HK-2 (cell line): ENCODE data around the gene POLD2.
"Not testable (repeated sequence)": the region's sequence is repeated elsewhere in the genome, so short reads cannot be mapped to it uniquely, and the experiment has no call there.

Experiments
- DNase-seq: peaks from one replicate; pipeline ENCODE4 v3.0.0-alpha.2; 2018; ENCODE audit not compliant: unreplicated experiment

Gene POLD2

DNA sequence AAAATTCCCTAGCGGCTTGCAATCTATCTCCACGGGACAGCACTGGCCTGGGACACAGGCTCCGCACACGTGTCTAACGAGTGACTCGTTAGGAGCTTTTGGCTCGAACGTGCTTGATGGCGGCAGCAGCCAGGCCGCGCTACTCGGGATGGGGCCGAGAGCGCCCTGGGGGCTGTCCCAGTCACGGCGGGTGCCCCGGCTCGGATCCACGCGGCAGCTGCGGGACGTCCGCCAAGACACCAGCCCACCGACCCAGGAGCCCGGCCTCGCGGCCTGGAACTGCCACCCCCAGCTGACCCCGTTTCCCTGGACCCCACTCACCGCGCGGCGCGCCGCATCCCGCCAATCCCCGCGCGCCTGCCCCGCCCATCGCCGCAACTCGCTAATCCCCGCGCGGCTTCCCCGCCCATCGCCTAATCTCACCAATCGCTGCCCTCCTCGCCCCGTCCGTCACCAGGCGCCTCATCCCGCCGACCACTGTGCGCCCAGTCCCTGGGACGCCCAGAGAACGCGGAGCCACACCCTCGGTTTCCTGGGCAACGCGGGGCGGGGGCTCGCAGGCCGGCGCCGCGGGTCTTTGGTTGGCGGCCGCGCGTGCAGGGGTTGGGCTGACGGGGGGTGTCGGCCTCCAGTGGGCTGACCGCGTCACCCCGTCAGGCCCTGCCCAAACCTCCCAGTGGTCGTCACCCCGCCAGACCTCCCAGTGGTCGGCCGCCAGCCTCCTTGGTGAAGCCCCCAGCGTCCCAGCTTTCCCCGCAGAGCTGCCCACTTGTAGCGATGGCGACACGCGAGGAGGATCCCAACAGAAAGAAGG is at the start of gene POLD2:
TSS of gene POLD2 (minus strand) at position 359 of the 814 bp plus-strand sequence. CDS start 1,495 bp downstream, outside the sequence.
- peak; percentile 97 for DNase-seq

DNA sequence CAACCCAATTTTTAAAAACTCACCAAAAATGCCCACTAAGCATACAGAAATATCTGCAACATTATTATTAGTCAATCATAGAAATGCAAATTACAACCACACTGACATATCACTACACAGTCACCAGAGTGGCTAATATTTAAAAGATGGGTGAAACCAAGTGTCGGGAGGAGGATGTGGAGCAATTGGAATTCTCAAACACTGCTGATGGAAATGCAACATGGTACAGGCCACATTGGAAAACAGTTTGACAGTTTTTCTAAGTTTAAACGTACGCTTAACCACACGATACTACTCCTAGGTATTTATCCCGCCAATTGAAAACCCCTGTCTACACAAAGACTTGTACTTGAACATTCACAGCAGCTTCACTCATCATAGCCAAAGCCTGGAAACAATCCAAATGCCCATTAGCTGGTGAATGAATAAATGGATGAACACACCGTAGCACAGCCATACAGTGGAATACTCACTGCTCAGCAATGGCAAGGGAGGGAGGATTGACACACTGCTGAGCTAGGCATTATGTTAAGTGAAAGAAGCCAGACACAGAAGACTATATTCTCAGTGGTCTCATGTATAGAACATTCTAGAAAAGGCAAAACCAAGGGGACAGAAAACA is 49.6 kb upstream of the POLD2 start:
- peak; percentile 56 for DNase-seq

DNA sequence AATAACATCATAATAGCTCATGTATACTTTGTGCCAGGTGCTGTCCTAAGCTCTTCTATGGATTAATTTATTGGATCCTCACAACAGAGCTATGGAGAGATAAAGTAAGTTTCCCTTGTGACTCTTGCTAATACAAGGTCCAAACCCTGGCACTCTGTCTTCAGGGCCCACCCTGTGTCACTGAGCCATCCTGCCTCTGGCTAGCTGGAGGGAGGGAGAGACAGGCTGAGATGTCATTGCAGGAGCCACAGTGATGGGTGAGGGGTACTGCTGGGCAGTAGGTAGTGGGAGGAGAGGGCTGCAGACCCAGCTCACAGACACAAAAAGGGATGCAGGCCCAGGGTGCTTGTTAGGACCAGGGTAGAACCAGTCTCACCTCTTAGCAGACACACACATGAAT is 49.0 kb upstream of the POLD2 start:
- DNase-seq = no peak

DNA sequence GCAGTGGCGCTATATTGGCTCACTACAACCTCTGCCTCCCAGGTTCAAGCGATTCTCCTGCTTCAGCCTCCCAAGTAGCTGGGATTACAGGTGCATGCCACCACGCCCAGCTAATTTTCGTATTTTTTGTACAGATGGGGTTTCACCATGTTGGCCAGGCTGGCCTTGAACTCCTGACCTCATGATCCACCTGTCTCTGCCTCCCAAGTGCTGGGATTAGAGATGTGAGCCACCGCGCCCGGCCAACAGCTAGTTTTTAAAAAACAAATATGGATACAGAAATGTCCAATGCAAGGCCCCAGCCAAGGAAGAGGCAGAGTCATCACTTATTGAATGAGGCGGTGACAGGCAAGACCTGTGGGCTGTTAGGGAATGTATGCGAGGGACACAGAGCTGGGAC is 48.6 kb upstream of the POLD2 start:
- not testable (repeated sequence) for DNase-seq

DNA sequence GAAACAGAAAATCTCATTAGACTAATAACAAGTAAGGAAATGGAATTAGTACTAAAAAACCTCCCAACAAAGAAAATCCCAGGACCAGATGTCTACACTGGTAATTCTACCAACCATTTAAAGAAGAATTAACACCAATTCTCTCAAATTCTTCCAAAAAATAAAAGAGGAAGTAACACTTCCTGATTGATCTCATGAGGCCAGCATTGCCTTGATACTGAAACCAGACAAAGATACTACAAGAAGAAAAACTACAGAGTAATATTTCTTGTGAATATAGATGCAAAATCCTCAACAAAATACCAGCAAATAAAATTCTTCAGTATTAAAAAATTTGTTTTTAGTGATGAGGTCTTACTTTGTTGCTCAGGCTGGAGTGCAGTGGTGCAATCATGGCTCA is 44.6 kb upstream of the POLD2 start:
- DNase-seq = no peak

DNA sequence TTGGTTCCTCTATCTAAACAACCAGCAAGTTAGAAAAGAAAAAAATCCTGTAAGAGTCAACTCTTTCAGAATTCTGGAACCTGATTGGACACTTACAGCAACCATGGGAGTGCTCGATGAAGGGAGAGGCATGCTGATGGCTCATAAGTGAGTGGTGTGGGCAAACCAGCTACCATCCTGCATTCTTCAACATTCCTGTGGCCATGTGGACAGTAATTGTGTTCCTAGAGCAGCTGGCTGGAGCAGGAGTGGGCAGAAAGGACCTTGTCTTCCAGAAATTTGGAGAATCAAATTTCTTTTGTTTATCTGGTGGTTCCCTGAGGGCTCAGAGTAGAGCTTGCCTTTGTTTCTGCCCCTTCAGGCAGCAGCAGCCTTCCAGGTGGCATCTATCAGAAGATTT is 40.2 kb upstream of the POLD2 start:
- DNase-seq = peak; percentile 62

DNA sequence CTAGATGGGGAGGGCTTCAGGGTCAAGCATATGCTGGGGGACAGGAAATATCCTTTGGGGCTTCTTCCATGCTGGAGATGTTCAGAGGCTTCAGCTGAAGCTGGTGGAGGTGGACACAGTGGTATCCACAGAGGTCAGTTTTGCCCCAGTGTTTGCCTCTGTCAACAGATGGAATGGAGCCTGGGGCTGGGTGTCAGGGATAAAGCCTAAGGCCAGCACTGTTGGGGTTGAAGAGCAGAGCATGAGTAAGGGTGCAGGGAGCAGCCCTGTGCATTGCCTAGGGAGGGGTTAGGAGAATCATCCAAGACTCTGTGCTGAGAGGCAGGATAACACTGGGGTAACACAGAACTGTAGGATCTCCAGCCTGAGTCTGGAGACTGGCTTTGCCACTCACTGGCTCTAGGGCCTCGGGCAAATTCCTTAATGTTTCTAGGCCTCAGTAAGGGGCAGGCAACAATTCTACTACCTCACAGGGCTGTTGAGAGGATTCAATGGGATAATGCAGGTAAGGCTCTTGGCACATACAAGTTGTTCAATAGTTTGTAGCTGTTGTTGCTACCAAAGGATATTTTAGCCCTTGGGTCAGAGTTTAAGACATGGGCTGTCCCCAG is 39.5 kb upstream of the POLD2 start:
- no peak for DNase-seq

DNA sequence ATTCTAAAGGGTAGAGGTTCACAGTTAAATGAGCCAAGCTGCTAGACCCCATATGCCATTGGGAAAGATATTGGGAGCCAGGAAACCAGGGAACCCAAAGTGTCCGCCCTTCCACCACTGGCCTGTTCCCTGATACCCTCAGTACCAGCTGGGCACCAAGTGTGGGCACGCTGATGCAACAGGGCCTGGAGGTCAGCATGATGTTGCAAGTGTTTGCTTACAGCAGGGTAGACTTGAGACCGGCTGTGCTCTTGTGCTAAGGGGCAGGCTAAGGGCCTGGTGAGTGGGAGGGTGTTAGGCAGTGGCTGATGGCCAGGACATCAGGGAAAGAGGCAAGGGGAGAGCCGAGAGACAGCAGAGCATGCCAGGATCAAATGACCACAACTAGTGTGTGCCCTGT is 38.8 kb upstream of the POLD2 start:
- no peak for DNase-seq

DNA sequence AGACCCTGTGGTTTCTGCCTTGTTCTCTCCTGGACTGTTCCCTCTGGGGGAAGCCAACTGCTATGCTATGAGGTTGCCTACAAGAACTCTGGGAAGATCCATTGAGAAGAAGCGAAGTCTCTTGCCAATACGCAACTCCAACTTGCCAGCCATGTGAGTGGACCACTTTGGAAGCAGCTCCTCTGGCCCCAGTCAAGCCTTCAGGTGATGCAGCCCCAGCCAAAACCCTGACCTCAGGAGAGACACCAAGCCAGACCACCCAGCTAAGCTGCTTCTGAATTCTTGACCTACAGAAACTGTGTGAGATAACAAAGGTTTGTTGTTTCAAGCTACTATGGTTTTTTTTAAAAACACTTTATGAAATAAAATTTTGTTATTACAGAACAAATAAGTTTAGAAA is 38.0 kb upstream of the POLD2 start:
- DNase-seq = no peak

DNA sequence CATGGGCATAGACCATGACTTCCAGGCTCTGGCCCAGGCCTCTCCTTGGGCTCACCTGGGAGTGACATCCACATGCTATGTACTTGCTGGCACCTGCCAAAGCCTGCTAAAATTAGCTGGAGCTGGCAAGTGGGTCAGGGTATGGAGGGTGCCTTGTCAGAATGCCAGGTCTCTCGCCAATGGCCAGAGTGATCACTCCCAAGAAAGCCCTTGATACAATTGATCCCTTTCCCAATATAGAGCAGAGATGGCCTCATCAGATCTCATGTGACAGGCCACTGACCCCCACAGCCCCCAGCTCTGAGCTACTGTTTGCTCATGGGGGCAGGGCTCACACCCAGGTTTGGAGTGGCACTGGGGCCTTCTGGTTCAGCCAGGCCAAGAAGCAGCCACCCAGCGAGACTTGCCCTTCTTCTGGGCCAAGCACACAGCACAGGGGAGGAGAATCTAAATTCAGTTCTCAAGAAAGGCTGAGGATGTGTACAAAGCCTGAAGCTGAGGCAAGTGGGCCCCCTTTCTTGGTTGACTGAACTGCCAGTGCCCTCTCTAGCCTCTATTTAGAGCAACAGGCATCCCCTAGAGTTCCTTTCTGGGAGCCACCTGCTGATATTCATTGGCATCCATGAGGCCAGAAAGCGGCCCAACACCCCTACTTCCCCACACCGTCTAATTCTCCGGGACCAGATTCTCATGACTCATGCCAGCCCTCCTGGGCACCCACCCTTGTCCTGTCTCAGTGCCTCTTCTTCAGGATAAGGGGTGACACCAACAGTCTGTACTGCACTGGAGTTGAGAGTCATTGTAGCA is 36.7 kb upstream of the POLD2 start:
- DNase-seq = no peak

DNA sequence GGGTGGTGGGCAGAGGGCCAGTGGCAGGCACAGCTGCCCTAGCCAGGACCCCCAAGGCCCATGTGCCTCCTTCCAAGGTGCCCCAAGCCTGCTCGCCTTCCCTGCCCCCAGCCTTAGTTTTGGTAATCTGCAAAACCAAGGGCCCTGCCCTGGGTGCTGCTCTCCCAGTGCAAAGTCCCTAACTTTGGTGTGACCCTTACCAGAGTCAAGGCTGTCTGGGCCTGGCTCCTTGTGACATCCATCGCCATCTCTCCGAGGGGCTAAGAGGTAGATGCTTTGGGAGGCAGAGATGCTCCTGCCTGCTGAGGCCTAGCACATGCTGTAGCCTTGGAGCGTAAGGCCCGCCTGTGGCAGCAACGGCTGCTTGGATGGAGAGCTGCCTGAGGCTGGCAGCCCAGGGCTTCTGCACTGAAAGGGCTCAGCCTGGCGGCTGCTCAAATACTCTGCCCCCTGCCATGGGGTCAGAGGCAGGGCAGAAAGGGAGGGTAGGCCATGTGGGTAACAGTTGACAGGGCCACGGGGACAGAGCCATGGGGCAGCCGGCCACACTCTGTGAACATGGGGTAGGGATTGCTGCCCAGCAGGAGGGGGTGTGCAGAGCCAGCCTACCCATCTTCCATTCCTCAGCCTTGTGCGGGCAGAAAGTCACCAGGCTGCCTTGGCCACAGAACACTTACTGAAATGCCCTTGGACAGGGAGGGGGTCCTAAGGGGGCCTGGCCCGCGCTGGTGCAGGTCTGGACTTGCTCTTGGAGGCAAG is 35.7 kb upstream of the POLD2 start:
- no peak for DNase-seq

DNA sequence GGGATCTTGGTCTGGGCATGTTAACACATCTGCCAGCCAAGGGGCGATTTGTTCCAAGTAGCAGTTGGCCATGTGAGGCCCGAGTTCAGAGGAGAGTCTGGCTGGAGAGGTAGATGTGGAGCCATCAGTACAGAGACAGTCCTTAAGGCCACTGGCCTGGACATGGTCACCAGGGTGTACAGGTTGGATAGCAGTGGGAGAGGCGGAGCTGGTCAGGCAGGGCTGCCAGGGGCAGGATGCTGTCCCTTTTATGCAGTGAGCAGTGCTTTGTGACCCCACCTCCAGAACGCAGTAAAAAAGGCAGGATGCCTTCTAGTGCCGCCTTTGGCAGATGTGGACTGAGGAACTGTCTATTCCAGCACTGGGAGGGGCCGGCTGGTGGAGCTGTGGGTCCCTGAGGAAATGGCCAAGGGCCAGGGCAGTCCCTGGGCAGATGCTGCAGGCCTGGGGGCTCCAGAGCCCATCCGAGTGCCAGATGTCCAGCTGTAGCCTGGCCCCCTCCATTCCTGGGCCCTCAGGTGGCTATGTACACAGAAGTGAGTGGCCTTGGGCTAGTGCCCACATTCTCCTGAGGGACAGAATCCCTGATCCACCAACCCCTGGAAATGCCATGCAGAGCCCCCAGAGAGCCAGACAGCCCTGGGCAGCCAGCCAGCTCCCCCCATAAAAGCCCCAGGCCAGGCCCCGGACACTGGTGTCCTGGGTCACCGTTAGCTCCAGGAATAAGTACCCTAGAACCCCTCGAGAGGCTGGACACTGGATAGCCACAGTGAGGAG is 34.9 kb upstream of the POLD2 start:
- no peak for DNase-seq

DNA sequence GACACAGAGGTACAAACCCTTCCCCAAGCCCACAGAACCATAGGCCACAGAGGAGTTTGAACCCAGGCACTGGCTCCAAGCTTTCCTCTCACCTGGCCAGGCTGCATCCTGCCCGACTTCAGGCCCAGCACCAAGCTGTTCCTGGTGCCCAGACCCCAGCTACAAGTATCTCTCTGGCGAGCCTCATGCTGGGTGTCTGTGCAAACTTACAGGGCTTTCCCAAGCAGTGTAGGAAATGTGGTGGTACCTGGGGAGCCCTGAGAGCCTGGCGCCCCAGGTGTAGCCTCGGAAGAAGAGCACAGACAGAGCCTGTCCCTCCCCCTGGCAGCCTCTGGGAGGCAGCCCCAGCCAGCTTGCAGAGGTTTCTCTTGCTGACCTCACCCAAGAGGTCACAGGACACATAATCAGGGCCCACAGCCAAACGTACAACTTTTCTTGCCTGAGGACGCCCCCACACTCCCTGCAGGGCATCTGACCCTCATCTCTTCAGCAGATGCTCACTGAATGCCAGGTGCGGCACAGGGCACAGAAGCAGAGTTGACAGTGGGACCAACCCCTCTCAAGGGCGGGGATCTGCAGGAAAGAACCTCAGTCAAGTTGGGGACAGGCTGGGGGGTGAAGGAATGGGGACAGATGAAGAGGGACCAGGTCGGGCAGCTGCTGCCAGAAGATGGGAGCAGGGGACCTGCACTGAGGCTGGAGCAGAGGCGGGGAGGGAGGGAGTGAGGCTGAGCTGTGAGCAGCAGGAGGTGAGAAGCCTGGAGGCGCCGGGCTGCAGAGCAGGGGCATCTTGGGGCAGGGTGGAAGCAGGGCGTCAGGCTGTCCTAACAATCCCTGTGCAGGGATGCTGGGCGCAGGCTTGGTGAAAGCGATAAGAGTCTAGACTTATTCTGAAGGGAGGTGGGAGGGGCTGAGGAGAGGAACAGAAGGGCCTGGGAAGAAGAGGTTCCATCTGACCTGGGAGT is 34.0 kb upstream of the POLD2 start:
- DNase-seq = no peak

DNA sequence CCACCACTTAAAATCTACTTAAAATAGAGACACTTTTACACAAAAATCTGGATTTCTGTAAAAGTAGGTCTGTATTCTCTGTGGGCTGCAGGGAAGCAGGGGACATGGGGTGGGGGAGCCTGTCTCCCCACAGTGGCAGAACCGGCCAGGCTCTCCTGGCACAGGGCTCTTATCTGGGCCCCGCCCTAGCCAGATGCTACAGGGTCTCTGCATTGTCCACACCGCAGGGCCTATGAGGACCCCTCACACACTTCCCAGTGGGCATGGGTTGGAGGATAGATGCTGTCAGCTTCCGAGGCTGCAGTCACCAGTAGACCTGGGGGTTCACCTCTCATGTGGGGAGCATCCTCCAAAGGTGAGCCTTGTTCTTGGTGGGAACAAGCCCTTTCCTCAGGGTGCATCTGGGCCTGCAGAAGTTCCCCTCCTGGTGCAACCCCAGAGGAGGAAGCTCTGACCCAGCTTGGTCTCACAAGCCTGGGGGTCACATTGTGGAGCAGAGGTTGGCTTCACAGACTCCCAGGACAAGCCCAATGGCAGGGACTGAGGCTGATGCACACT is 33.2 kb upstream of the POLD2 start:
- no peak for DNase-seq

DNA sequence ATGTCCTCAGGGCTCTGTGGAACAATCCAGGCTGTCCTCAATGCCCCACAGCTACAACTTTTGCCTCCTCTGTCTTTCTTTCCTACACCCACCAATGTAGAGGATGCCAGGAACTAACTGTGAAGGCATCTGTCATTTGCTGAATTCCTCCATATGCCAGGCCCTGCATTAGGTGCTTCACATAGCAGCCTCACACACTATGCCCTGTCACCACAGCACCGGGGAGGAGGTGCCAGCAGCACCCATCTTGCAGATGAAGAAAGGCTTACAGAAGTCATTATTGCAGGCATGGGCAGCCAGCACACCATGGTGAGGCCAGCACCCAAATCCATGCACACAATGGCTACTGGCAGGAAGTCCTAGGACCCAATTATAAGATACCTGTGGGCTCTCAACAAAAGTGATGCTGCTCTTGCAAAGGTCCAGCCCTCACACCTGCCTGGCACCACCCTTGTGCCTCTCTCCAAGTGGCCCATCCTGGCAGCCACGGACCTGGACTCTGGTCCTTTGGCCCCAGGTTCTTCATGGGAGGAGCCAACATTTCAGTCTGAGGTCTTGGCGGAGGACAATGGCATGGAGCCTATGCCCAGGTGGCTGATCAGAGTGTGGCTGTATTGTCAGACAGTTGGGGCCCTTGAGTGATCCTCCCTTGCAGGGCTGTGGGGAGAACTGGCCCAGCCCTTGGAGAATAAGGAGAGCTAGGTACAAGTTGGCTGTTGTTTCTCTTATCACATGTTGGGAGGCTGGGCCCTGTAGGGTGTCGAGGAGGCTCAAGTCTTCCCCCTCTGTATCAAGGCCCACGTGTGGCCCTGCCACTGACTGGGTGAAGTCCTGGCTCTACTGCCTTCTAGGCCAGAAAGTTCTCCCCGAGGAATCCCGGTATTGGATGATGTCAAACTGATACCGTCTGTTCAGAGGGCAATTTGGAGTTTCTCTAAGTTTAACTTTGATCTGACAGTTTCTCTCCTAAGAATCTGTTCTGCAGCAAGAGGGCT is 32.1 kb upstream of the POLD2 start:
- DNase-seq = no peak

DNA sequence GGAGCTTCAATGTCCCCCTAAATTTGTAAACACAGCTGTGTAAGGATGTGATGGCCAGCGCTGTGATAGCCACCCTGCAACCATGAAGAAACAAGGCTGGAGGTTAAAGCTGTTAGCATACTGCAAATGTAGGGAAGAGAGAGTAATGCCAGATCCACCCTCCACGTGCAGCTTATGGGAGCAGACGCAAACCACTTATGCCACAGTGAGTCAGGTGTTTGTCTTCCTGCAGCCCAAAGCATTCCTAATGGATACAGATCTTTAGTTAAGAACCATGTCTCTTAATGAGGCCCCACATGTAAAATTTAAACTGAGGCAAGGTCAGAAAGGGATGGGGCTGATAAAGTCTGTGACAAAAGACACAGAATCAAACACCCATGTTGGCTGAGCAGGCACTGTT is 31.4 kb upstream of the POLD2 start:
- DNase-seq = no peak

DNA sequence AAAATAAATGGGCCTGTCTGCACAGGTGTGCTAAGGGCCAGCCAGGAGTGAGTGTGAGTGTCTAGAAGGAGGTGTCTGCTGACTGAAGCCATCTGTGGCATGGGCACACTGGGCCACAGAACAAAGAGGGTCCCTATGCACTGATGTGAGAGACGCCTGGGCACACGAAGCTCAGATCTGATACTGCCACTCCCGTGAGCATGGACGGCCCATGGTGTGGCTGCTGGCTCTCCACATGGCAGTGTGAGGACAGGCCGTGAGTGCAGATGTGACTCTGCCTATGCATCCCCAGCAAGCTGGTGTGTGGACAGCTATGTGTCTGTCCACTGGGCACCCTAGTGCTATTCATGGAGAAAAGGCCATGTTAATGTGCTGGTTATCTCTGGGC is 30.6 kb upstream of the POLD2 start:
- DNase-seq = no peak
